Smooth muscle cell (in vitro differentiated cells): Measurements from ENCODE around the gene EDC3. TPM values are rescaled to one million over a fixed set of nuclear protein-coding genes. Genes with fewer than 3 reads are reported as not detected.

ENCODE experiments used
- DNase-seq: peaks from one replicate; lab custom pipeline; 2025; ENCODE audit not compliant: unreplicated experiment; lab: John Stamatoyannopoulos, UW
- H2AFZ ChIP-seq: fragments of 200-600 bp; sonication (generic); 2 replicates; pipeline ENCODE4 v1.6.0; 2016; ENCODE audit warnings: antibody characterized with exemption, low read depth, mild to moderate bottlenecking
- H3F3A ChIP-seq: fragments of 200-600 bp; sonication (generic); 2 replicates; pipeline ENCODE4 v1.6.0; 2017; ENCODE audit warnings: antibody characterized with exemption, low read depth
- H3K27ac ChIP-seq: fragments of 200-600 bp; sonication (generic); 2 replicates; pipeline ENCODE4 v1.5.1; 2016; ENCODE audit warnings: low read depth, mild to moderate bottlenecking
- H3K27me3 ChIP-seq: fragments of 200-600 bp; sonication (generic); 2 replicates; pipeline ENCODE4 v1.6.1; 2016; ENCODE audit warnings: low read depth, mild to moderate bottlenecking
- H3K36me3 ChIP-seq: fragments of 200-600 bp; sonication (generic); 2 replicates; pipeline ENCODE4 v1.5.1; 2016; ENCODE audit warnings: low read depth
- H3K4me1 ChIP-seq: fragments of 200-600 bp; sonication (generic); 2 replicates; pipeline ENCODE4 v1.5.1; 2016; ENCODE audit warnings: low read depth
- H3K4me2 ChIP-seq: fragments of 200-600 bp; sonication (generic); 2 replicates; pipeline ENCODE4 v1.6.0; 2016; ENCODE audit warnings: mild to moderate bottlenecking
- H3K4me3 ChIP-seq: fragments of 200-600 bp; sonication (generic); 2 replicates; pipeline ENCODE4 v1.5.1; 2016; ENCODE audit warnings: mild to moderate bottlenecking
- H3K79me2 ChIP-seq: fragments of 200-600 bp; sonication (generic); 2 replicates; pipeline ENCODE4 v1.6.0; 2016; ENCODE audit warnings: low read depth, mild to moderate bottlenecking
- H3K9ac ChIP-seq: fragments of 200-600 bp; sonication (generic); 2 replicates; pipeline ENCODE4 v1.6.0; 2016; ENCODE audit warnings: low read depth
- H3K9me3 ChIP-seq: fragments of 200-600 bp; sonication (generic); replicated peaks from 2 replicates; pipeline ENCODE4 v1.5.1; 2016; ENCODE audit warnings: low read depth
- H4K20me1 ChIP-seq: fragments of 200-600 bp; sonication (generic); 2 replicates; pipeline ENCODE4 v1.6.0; 2016; ENCODE audit warnings: low read depth
- CTCF ChIP-seq: fragments of 200-600 bp; sonication (generic); IDR thresholded peaks from 2 replicates; pipeline ENCODE4 v1.5.1; 2017; ENCODE audit warnings: borderline replicate concordance, mild to moderate bottlenecking, antibody characterized with exemption; ENCODE audit not compliant: insufficient read depth, poor library complexity, severe bottlenecking
- WGBS: methylation state at CpG from one replicate; pipeline ENCODE4 v1.1.7; 2016; ENCODE audit warnings: low lambda C conversion rate; 5-methylcytosine and 5-hydroxymethylcytosine counted together
- polyA plus RNA-seq: library from polyadenylated mRNA; unstranded; fragments of >200 nt; fragmentation: Nextera tagmentation; extraction: Ambion mirVana; gene quantifications from 2 replicates; pipeline ENCODE4 v1.2.1, GENCODE V29; 2016
- total RNA-seq: library from RNA; depleted of rRNA; stranded (reverse); fragments of >200 nt; gene quantifications from 2 replicates; pipeline ENCODE4 v1.2.3, GENCODE V29; 2014

The EDC3 gene
- total and polyA plus RNA-seq, 2 experiments from 2014 or later = 18.4 to 26.7 TPM

- H3K36me3 ChIP-seq = peaks cover 4% of the 10 kb centered on the region
- DNase-seq = no peak
- no peaks in the 10 kb centered on the region for H3K79me2 ChIP-seq
- H3K27me3 ChIP-seq = no peaks in the 10 kb centered on the region
- H2AFZ ChIP-seq = no peak overlapping the region
- H3F3A ChIP-seq = peaks cover 4% of the 10 kb centered on the region
- no peak overlapping the region for H3K4me2 ChIP-seq
- no peak overlapping the region for H3K9ac ChIP-seq
- H3K4me3 ChIP-seq = no peak overlapping the region
- H4K20me1 ChIP-seq = peaks cover 90% of the 10 kb centered on the region
- no peak overlapping the region for H3K27ac ChIP-seq
- no peaks in the 10 kb centered on the region for H3K4me1 ChIP-seq
- no peak for TF ChIP-seq CTCF
- WGBS = 93% methylated on average over 5 of the region's 5 CpGs
- no peaks in the 10 kb centered on the region for H3K9me3 ChIP-seq
These were observed 66.9 kb downstream of the EDC3 start for GRCh38 chr15:74628949-74629348.

GRCh38 chr15:74628199-74628598, 67.6 kb downstream of the EDC3 start:
- no peaks in the 10 kb centered on the region for H3K4me1 ChIP-seq
- H2AFZ ChIP-seq = no peak overlapping the region
- peaks cover 4% of the 10 kb centered on the region for H3F3A ChIP-seq
- H3K79me2 ChIP-seq = no peaks in the 10 kb centered on the region
- no peaks in the 10 kb centered on the region for H3K9me3 ChIP-seq
- no peak overlapping the region for H3K4me2 ChIP-seq
- 100% methylated on average over 3 of the region's 3 CpGs for WGBS
- no peak for TF ChIP-seq CTCF
- peaks cover 4% of the 10 kb centered on the region for H3K36me3 ChIP-seq
- peaks cover 95% of the 10 kb centered on the region for H4K20me1 ChIP-seq
- H3K9ac ChIP-seq = no peak overlapping the region
- DNase-seq = no peak
- no peaks in the 10 kb centered on the region for H3K27me3 ChIP-seq
- no peak overlapping the region for H3K4me3 ChIP-seq
- no peak overlapping the region for H3K27ac ChIP-seq

GRCh38 chr15:74627766-74628165, 68.1 kb downstream of the EDC3 start:
- WGBS = 90% methylated on average over 5 of the region's 5 CpGs
- Histone ChIP-seq H3F3A (peaks cover 4% of the 10 kb centered on the region), H3K27me3 (no peaks in the 10 kb centered on the region), H2AFZ (no peak overlapping the region), H3K4me3 (no peak overlapping the region), H3K27ac (no peak overlapping the region), H3K36me3 (peaks cover 7% of the 10 kb centered on the region), H3K4me1 (no peaks in the 10 kb centered on the region), H3K4me2 (no peak overlapping the region), H3K79me2 (peaks cover 4% of the 10 kb centered on the region), H4K20me1 (peaks cover 95% of the 10 kb centered on the region), H3K9ac (no peak overlapping the region), H3K9me3 (no peaks in the 10 kb centered on the region)
- DNase-seq = no peak
- no peak for TF ChIP-seq CTCF

- Histone ChIP-seq H3K9ac (no peak overlapping the region), H3K36me3 (peaks cover 7% of the 10 kb centered on the region), H3K4me3 (no peak overlapping the region), H3K9me3 (no peaks in the 10 kb centered on the region), H3K4me1 (no peaks in the 10 kb centered on the region), H3K27me3 (no peaks in the 10 kb centered on the region), H3F3A (peaks cover 4% of the 10 kb centered on the region), H3K79me2 (peaks cover 12% of the 10 kb centered on the region), H3K4me2 (no peak overlapping the region), H3K27ac (no peak overlapping the region), H4K20me1 (peaks cover 96% of the 10 kb centered on the region), H2AFZ (no peak overlapping the region)
- 97% methylated on average over 10 of the region's 10 CpGs for WGBS
- DNase-seq = no peak
- TF ChIP-seq CTCF = no peak
These were observed 68.8 kb downstream of the EDC3 start for GRCh38 chr15:74626752-74627692.
